HEK293 (cell line): ENCODE results near the gene CKAP4.

Source experiments
- FEZF1 ChIP-seq: fragments of 450-650 bp; formaldehyde crosslinking; IDR thresholded peaks from 2 replicates; pipeline ENCODE4 v1.5.1; 2016; ENCODE audit warnings: missing biosample characterization, missing genetic modification characterization
- HOXA7 ChIP-seq: sonication (generic); formaldehyde crosslinking; IDR thresholded peaks from 2 replicates; pipeline ENCODE4 v1.8.1; 2022; ENCODE audit warnings: missing genetic modification reagents, borderline replicate concordance
- SCRT1 ChIP-seq: fragments of 450-650 bp; formaldehyde crosslinking; IDR thresholded peaks from 2 replicates; pipeline ENCODE4 v1.5.1; 2016; ENCODE audit warnings: missing biosample characterization, missing genetic modification characterization, borderline replicate concordance
- ZFP37 ChIP-seq: fragments of 450-650 bp; formaldehyde crosslinking; IDR thresholded peaks from 2 replicates; pipeline ENCODE4 v1.5.1; 2016; ENCODE audit warnings: missing biosample characterization, missing genetic modification characterization
- ZNF501 ChIP-seq: fragments of 450-650 bp; formaldehyde crosslinking; IDR thresholded peaks from 2 replicates; pipeline ENCODE4 v1.5.1; 2016; ENCODE audit warnings: missing biosample characterization, missing genetic modification characterization
- ZNF704 ChIP-seq: fragments of 450-650 bp; formaldehyde crosslinking; IDR thresholded peaks from 2 replicates; pipeline ENCODE4 v1.5.1; 2016; ENCODE audit warnings: missing biosample characterization, missing genetic modification characterization
- ZNF76 ChIP-seq: fragments of 450-650 bp; formaldehyde crosslinking; IDR thresholded peaks from 2 replicates; pipeline ENCODE4; 2016; ENCODE audit warnings: low read depth, missing biosample characterization, missing genetic modification characterization, borderline replicate concordance
- ZNF785 ChIP-seq: fragments of 450-650 bp; formaldehyde crosslinking; IDR thresholded peaks from 2 replicates; pipeline ENCODE4 v1.5.1; 2016; ENCODE audit warnings: missing biosample characterization, missing genetic modification characterization
- TF ChIP-seq, protein P1 (sequence below): fragments of 450-650 bp; formaldehyde crosslinking; IDR thresholded peaks from 2 replicates; pipeline ENCODE4 v1.5.1; 2016; ENCODE audit warnings: missing biosample characterization, missing genetic modification characterization
- TF ChIP-seq, protein P2 (sequence below): fragments of 450-650 bp; formaldehyde crosslinking; IDR thresholded peaks from 2 replicates; pipeline ENCODE4 v1.5.1; 2016; ENCODE audit warnings: missing biosample characterization, missing genetic modification characterization

DNA sequence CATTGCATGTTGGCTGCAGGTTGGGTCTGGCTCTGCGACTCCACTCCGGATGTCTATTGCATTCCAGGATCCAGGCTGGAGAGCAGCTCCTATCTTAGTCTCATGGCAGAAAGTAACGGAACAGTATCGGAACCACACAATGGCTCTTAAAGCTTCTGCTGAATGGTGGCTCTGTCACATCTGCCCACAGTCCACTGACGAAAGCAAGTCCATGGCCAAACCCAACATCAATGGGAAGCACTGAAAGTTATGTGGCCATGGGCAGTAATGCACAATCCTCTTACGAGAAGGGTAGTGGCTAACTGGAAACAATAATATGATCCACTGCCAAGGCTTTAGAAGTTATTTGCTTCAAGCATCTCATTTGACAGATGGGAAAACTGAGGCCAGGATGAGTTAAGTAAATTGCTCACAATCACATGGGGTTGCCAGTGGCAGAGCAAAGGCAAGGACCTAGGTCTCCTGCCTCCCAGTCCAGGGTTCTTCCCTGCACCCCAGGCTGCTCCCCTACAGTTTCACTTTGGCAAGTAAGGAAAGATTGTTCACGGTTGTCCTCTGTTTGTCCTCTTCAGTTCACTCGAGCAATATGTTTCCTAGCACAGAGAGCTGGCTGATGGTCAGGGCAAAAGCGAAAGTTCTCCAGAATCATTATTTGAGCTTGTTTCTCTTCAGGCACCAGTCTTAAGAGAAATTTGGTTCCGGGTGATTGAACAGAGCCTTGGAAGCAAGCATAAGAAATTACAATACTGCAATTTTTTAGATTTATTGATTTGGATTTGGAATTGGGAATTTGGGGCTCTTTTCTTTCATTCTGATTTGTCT is 54.2 kb downstream of the CKAP4 start:
- TF ChIP-seq, protein P1, sequence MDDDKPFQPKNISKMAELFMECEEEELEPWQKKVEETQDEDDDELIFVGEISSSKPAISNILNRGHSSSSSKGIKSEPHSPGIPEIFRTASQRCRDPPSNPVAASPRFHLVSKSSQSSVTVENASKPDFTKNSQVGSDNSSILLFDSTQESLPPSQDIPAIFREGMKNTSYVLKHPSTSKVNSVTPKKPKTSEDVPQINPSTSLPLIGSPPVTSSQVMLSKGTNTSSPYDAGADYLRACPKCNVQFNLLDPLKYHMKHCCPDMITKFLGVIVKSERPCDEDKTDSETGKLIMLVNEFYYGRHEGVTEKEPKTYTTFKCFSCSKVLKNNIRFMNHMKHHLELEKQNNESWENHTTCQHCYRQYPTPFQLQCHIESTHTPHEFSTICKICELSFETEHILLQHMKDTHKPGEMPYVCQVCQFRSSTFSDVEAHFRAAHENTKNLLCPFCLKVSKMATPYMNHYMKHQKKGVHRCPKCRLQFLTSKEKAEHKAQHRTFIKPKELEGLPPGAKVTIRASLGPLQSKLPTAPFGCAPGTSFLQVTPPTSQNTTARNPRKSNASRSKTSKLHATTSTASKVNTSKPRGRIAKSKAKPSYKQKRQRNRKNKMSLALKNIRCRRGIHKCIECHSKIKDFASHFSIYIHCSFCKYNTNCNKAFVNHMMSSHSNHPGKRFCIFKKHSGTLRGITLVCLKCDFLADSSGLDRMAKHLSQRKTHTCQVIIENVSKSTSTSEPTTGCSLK, result no peak
- no peak for TF ChIP-seq HOXA7 (CRISPR knock-in tag)
- no peak for TF ChIP-seq ZNF76
- TF ChIP-seq, protein P2, sequence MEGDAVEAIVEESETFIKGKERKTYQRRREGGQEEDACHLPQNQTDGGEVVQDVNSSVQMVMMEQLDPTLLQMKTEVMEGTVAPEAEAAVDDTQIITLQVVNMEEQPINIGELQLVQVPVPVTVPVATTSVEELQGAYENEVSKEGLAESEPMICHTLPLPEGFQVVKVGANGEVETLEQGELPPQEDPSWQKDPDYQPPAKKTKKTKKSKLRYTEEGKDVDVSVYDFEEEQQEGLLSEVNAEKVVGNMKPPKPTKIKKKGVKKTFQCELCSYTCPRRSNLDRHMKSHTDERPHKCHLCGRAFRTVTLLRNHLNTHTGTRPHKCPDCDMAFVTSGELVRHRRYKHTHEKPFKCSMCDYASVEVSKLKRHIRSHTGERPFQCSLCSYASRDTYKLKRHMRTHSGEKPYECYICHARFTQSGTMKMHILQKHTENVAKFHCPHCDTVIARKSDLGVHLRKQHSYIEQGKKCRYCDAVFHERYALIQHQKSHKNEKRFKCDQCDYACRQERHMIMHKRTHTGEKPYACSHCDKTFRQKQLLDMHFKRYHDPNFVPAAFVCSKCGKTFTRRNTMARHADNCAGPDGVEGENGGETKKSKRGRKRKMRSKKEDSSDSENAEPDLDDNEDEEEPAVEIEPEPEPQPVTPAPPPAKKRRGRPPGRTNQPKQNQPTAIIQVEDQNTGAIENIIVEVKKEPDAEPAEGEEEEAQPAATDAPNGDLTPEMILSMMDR (tag by site-specific recombination), result no peak
- TF ChIP-seq ZNF501 (tag by site-specific recombination), result no peak
- no peak for TF ChIP-seq ZNF704
- TF ChIP-seq SCRT1 (tag by site-specific recombination), result no peak
- TF ChIP-seq ZNF785 (tag by site-specific recombination), result no peak
- TF ChIP-seq ZFP37 (tag by site-specific recombination), result no peak
- no peak for TF ChIP-seq FEZF1 (tag by site-specific recombination)
